Tibial nerve (tissue), 4 donors: ENCODE measurements around the gene ABI3BP.

ENCODE experiments used
- EP300 ChIP-seq, 2 donors: sonication (generic); formaldehyde crosslinking; IDR thresholded peaks; one replicate each; pipeline ENCODE4 v1.6.1; 2017; ENCODE audit warnings: antibody characterized with exemption in 2 of 2, mild to moderate bottlenecking in 1 of 2
- POLR2A ChIP-seq, 2 donors: fragments of 450-650 bp; IDR thresholded peaks; one replicate each; pipeline ENCODE4 v1.6.1; 2017; ENCODE audit warnings: antibody characterized with exemption in 2 of 2, mild to moderate bottlenecking in 2 of 2, moderate library complexity in 2 of 2
- TF ChIP-seq, protein P1 (sequence below), 5 experiments: fragments of 200-600 bp in 3 of 5; fragments of 450-650 bp in 2 of 5; sonication (generic) in 3 of 5; IDR thresholded peaks; one replicate each; pipeline ENCODE4 v1.5.1; 2016 to 2019; ENCODE audit warnings: antibody characterized with exemption in 5 of 5, mild to moderate bottlenecking in 3 of 5, moderate library complexity in 2 of 5

DNA sequence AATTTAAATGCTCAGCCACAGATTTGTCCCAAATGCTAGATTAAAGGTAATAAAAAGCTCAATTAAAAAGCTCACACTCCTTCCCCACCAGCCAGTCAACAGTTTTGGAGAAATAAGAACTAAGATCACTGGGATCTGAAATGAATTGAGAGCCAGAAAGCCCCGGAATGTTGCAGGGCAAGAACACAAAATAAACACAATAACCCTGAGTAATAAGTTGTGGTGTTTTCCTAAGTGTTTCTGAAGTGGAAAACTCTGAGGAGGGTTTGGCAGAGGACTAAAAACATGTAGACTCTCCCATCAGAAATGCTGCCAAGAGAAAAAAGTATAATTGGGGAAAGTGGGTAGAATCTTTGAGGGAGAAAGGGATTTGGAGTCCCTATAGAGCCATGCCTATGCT, 127.8 kb downstream of the ABI3BP start:
- TF ChIP-seq, protein P1, sequence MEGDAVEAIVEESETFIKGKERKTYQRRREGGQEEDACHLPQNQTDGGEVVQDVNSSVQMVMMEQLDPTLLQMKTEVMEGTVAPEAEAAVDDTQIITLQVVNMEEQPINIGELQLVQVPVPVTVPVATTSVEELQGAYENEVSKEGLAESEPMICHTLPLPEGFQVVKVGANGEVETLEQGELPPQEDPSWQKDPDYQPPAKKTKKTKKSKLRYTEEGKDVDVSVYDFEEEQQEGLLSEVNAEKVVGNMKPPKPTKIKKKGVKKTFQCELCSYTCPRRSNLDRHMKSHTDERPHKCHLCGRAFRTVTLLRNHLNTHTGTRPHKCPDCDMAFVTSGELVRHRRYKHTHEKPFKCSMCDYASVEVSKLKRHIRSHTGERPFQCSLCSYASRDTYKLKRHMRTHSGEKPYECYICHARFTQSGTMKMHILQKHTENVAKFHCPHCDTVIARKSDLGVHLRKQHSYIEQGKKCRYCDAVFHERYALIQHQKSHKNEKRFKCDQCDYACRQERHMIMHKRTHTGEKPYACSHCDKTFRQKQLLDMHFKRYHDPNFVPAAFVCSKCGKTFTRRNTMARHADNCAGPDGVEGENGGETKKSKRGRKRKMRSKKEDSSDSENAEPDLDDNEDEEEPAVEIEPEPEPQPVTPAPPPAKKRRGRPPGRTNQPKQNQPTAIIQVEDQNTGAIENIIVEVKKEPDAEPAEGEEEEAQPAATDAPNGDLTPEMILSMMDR (IDR thresholded peaks at IDR 0.05) = no peak
- TF ChIP-seq POLR2A (IDR thresholded peaks at IDR 0.05) = no peak
- no peak for TF ChIP-seq EP300 (IDR thresholded peaks at IDR 0.05)
